ENCODE data around the gene MADD. TPM values are rescaled to one million over a fixed set of nuclear protein-coding genes. Genes with fewer than 3 reads are reported as not detected.

Gene MADD
- total RNA-seq, 4 donors from 2014 or later: 47.8 to 83.2 (median 72.9) TPM

GRCh38 chr11:47338396-47339241 is 68.7 kb downstream of the MADD start:
- H3K9me3 ChIP-seq: no peaks in the 10 kb centered on the region
- no peak for DNase-seq
- H3K4me1 ChIP-seq: no peaks in the 10 kb centered on the region
- no peaks in the 10 kb centered on the region for H3K36me3 ChIP-seq
- TF ChIP-seq CTCF (IDR thresholded peaks at IDR 0.05) (no peak), POLR2A (IDR thresholded peaks at IDR 0.05) (no peak)
- no peak overlapping the region for H3K27ac ChIP-seq
- no peak overlapping the region for H3K4me3 ChIP-seq
- no peaks in the 10 kb centered on the region for H3K27me3 ChIP-seq

GRCh38 chr11:47340010-47340409 is 70.1 kb downstream of the MADD start:
- TF ChIP-seq POLR2A (IDR thresholded peaks at IDR 0.05): no peak
- H3K27me3 ChIP-seq: no peaks in the 10 kb centered on the region
- H3K4me1 ChIP-seq: no peaks in the 10 kb centered on the region
- H3K9me3 ChIP-seq: no peaks in the 10 kb centered on the region
- DNase-seq: no peak
- H3K4me3 ChIP-seq: no peak overlapping the region
- no peaks in the 10 kb centered on the region for H3K36me3 ChIP-seq
- H3K27ac ChIP-seq: no peak overlapping the region

GRCh38 chr11:47340980-47341775 is 71.2 kb downstream of the MADD start:
- Histone ChIP-seq H3K27me3 (no peaks in the 10 kb centered on the region), H3K9me3 (no peaks in the 10 kb centered on the region), H3K4me1 (no peaks in the 10 kb centered on the region), H3K4me3 (no peak overlapping the region), H3K27ac (no peak overlapping the region), H3K36me3 (no peaks in the 10 kb centered on the region)
- DNase-seq: no peak
- TF ChIP-seq POLR2A (IDR thresholded peaks at IDR 0.05): no peak
- no peak for TF ChIP-seq CTCF (IDR thresholded peaks at IDR 0.05)

GRCh38 chr11:47342036-47342803 is 72.3 kb downstream of the MADD start:
- H3K27me3 ChIP-seq: no peaks in the 10 kb centered on the region
- no peaks in the 10 kb centered on the region for H3K36me3 ChIP-seq
- H3K4me1 ChIP-seq: no peaks in the 10 kb centered on the region
- H3K4me3 ChIP-seq: no peak overlapping the region
- no peak for TF ChIP-seq CTCF (IDR thresholded peaks at IDR 0.05)
- no peak for TF ChIP-seq POLR2A (IDR thresholded peaks at IDR 0.05)
- no peak for DNase-seq
- no peaks in the 10 kb centered on the region for H3K9me3 ChIP-seq
- H3K27ac ChIP-seq: no peak overlapping the region

GRCh38 chr11:47342854-47343253 is 72.9 kb downstream of the MADD start:
- Histone ChIP-seq H3K36me3 (no peaks in the 10 kb centered on the region), H3K4me3 (no peak overlapping the region), H3K27me3 (no peaks in the 10 kb centered on the region), H3K4me1 (no peaks in the 10 kb centered on the region), H3K9me3 (no peaks in the 10 kb centered on the region), H3K27ac (no peak overlapping the region)
- no peak for TF ChIP-seq POLR2A (IDR thresholded peaks at IDR 0.05)
- TF ChIP-seq CTCF (IDR thresholded peaks at IDR 0.05): no peak
- no peak for DNase-seq
